GM20431 (cell line): ENCODE results near the gene PKM.

Source experiments
- in situ Hi-C: fragments of 300-500 bp; cut with MseI, MboI; formaldehyde crosslinking; loops from one replicate; pipeline ENCODE4 v1.15.0; 2020; ENCODE audit warnings: low sequenced_read_pairs; ENCODE audit not compliant: unreplicated experiment

Gene PKM

DNA sequence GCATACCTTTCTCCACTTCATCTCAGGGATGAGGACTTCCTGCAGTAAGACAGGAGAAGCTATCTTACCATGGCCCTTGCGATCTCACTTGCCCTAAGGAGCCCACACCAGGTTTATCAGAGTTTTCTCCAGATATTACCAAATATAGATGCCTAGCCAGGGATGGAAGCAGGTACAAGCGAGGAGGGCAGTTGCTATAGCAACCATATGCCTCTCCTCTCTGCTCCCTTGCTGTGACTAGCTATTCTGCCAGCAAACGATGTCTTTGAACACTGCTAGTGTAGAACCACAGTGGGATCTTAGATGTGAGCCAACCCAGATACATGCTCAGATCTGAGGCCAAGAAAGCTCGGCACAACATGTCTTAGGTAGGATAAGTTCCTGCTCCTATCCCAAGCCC is 67.3 kb downstream of the PKM start:
- in situ Hi-C loops: no loop called here

DNA sequence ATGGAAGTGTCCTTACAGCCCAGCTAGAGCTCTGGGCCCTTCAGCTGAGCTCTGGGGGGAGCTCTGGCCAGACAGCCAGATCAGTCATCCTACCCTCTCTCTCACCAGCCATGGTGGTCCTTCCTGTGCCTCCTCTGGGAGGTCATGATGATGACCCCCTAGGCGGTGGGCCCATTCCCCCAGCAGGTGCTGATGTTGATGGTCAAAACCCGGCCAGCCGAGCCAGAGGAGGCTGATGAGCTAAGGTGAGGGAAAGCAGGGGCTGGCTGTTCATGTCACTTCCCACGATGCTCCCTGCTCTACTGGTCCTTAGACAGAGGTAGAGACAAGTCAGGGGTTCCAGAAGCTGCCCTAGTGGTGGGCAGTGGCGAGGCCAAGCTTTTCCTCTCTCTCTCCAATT is 68.4 kb downstream of the PKM start:
- in situ Hi-C loops: no loop called here

- in situ Hi-C loops: no loop called here
Observed at GRCh38 chr15:72161361-72162132, 69.4 kb downstream of the PKM start.

DNA sequence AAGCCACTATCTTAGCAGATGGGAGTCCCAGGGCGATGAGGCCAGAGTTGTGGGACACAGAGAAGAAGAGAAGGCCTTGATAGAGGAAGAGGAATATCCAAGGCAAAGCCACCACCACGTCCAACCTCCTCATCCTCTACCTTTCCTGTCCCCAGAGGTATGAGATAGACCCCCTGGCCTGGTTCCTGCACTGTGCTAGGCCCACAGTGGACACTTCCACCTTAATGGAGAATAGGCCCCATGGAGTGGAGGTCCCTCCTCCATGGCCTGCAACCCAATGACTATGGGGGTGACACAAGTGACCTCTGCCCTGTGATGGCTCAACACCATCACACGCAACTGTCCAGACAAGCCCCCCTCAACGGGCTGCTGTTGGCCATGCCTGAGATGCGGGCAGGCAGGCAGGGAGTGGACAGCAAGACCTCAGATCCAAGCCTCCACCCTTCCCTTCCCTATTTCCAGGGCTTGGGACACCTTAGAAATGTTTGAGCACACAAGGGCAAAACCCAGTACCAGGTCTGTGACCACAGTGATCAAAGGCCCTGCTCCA is 70.2 kb downstream of the PKM start:
- in situ Hi-C loops: no loop called here

GRCh38 chr15:72156928-72157327 is 74.1 kb downstream of the PKM start:
- in situ Hi-C loops: loop anchor here (10.0 kb wide), 2 partner anchors 372 to 412 kb away; no protein-coding TSS in a partner anchor

- in situ Hi-C loops: loop anchor here (10.0 kb wide), 2 partner anchors 371 to 411 kb away; no protein-coding TSS in a partner anchor
Observed at GRCh38 chr15:72155635-72156616, 75.1 kb downstream of the PKM start.

- in situ Hi-C loops: loop anchor here (10.0 kb wide), 2 partner anchors 370 to 410 kb away; no protein-coding TSS in a partner anchor
Observed at GRCh38 chr15:72155003-72155621, 75.9 kb downstream of the PKM start.

DNA sequence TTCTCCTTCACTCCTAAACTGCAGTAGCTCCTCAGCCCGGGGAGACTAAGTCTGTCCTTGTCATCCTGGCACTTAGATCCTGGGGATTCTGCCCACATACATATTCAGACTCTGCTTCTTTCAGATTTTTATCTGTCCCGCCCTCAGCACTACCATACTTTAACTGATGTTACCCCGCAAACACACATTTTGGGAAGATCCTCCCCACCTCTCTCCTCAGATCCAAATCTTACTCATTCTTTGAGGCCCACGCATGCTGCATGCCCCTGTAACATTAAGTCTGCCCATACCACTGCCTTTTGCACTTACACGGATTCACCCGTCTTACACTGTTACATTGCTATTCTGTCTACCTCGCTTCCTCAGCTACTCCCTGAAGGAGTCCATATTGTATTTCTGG is 76.7 kb downstream of the PKM start:
- in situ Hi-C loops: loop anchor here (10.0 kb wide), 2 partner anchors 370 to 410 kb away; no protein-coding TSS in a partner anchor

GRCh38 chr15:72153269-72154000 is 77.6 kb downstream of the PKM start:
- in situ Hi-C loops: loop anchor here (10.0 kb wide), 2 partner anchors 369 to 409 kb away; no protein-coding TSS in a partner anchor
